ENCODE results near the gene GABRB1.
"Not testable (repeated sequence)": the region's sequence is repeated elsewhere in the genome, so short reads cannot be mapped to it uniquely, and the experiment has no call there.

GRCh38 chr4:47290873-47291272, 259.5 kb downstream of the GABRB1 start:
- TF ChIP-seq MAX (IDR thresholded peaks at IDR 0.05; ENCODE audit: insufficient read depth, insufficient read length); CTCF (IDR thresholded peaks at IDR 0.05; ENCODE audit: extremely low read depth in 1 of 2, insufficient read depth in 1 of 2, low read depth in 1 of 2, low read length in 2 of 2); POLR2A (IDR thresholded peaks at IDR 0.05; ENCODE audit: low read depth, low read length); JUN (IDR thresholded peaks at IDR 0.05; ENCODE audit: borderline replicate concordance, insufficient read depth, insufficient read length, low read depth); EZH2 (IDR thresholded peaks at IDR 0.05; ENCODE audit: borderline replicate concordance, low read depth, low read length, severe bottlenecking); POLR2AphosphoS5 (IDR thresholded peaks at IDR 0.05; ENCODE audit: insufficient read depth, low read depth, low read length); MYC (IDR thresholded peaks at IDR 0.05; ENCODE audit: low read depth, low read length); FOS (IDR thresholded peaks at IDR 0.05; ENCODE audit: borderline replicate concordance, insufficient read depth, low read length); GATA2 (IDR thresholded peaks at IDR 0.05; ENCODE audit: insufficient read depth, insufficient read length, low read depth, low read length): not testable (repeated sequence)

Measured in endothelial cell of umbilical vein (primary cell).